ENCODE measurements around the gene NIF3L1. TPM values are rescaled to one million over a fixed set of nuclear protein-coding genes. Genes with fewer than 3 reads are reported as not detected.

The NIF3L1 gene
- polyA plus RNA-seq, 2 of the 4 experiments (the other 2 are of a cell fraction) = 49.5 to 103 TPM

DNA sequence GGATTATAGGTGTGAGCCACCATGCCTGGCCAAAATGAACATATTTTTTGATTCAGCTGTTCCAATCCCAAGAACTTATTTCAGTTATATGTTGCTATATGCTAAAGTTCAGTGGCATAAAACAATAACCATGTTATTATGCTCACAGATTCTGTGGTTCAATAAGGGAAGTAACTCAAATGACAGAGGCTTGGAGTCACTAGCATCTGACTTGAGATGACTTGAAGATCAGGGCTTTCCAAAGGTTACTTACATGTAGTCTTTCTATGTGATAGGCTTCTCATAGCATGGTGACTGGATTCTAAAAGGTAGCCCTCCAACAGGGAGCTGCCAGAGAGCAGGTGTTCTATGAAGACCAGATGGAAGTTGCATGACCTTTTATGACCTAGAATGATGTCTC lies 41.9 kb upstream of the NIF3L1 start:
- Histone ChIP-seq H3K4me1 (no peaks in the 10 kb centered on the region), H3K4me2 (no peak overlapping the region), H3K9me3 (no peaks in the 10 kb centered on the region), H3K27ac (no peak overlapping the region), H3K4me3 (no peak overlapping the region)
- DNase-seq (ENCODE audit: low read depth in 1 of 2, low spot score in 1 of 2) = no peak
- FAIRE-seq = no peak
- ChIA-PET POLR2A (no interaction called here), CTCF (interaction anchor here (0.8 to 1.0 kb wide), 2 partner anchors 12 to 134 kb away, joined by 3 read pairs; no protein-coding TSS in a partner anchor)
- TF ChIP-seq, protein P1, sequence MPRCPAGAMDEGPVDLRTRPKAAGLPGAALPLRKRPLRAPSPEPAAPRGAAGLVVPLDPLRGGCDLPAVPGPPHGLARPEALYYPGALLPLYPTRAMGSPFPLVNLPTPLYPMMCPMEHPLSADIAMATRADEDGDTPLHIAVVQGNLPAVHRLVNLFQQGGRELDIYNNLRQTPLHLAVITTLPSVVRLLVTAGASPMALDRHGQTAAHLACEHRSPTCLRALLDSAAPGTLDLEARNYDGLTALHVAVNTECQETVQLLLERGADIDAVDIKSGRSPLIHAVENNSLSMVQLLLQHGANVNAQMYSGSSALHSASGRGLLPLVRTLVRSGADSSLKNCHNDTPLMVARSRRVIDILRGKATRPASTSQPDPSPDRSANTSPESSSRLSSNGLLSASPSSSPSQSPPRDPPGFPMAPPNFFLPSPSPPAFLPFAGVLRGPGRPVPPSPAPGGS (IDR thresholded peaks at IDR 0.05) = no peak
- TF ChIP-seq ZC3H11A (IDR thresholded peaks at IDR 0.05) = no peak
- no peak for TF ChIP-seq EP300 (IDR thresholded peaks at IDR 0.05)
- no peak for TF ChIP-seq PHF8 (IDR thresholded peaks at IDR 0.05; ENCODE audit: borderline replicate concordance, low read depth)
- TF ChIP-seq NR3C1 (IDR thresholded peaks at IDR 0.05) = no peak
- no peak for TF ChIP-seq FOXS1 (CRISPR knock-in tag; IDR thresholded peaks at IDR 0.05)
- no peak for TF ChIP-seq SMC3 (IDR thresholded peaks at IDR 0.05)
- TF ChIP-seq MAFK (IDR thresholded peaks at IDR 0.05; ENCODE audit: partially characterized antibody) = no peak
- TF ChIP-seq, protein P2, sequence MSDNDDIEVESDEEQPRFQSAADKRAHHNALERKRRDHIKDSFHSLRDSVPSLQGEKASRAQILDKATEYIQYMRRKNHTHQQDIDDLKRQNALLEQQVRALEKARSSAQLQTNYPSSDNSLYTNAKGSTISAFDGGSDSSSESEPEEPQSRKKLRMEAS (IDR thresholded peaks at IDR 0.05) = no peak
- TF ChIP-seq, protein P3, sequence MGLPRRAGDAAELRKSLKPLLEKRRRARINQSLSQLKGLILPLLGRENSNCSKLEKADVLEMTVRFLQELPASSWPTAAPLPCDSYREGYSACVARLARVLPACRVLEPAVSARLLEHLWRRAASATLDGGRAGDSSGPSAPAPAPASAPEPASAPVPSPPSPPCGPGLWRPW (IDR thresholded peaks at IDR 0.05) = no peak
- TF ChIP-seq FOSB (CRISPR knock-in tag; IDR thresholded peaks at IDR 0.05) = no peak
- no peak for TF ChIP-seq KDM5A (IDR thresholded peaks at IDR 0.05)
- TF ChIP-seq, protein P4, sequence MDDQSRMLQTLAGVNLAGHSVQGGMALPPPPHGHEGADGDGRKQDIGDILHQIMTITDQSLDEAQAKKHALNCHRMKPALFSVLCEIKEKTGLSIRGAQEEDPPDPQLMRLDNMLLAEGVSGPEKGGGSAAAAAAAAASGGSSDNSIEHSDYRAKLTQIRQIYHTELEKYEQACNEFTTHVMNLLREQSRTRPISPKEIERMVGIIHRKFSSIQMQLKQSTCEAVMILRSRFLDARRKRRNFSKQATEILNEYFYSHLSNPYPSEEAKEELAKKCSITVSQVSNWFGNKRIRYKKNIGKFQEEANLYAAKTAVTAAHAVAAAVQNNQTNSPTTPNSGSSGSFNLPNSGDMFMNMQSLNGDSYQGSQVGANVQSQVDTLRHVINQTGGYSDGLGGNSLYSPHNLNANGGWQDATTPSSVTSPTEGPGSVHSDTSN (IDR thresholded peaks at IDR 0.05) = no peak
- TF ChIP-seq, protein P5, sequence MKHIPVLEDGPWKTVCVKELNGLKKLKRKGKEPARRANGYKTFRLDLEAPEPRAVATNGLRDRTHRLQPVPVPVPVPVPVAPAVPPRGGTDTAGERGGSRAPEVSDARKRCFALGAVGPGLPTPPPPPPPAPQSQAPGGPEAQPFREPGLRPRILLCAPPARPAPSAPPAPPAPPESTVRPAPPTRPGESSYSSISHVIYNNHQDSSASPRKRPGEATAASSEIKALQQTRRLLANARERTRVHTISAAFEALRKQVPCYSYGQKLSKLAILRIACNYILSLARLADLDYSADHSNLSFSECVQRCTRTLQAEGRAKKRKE (CRISPR knock-in tag; IDR thresholded peaks at IDR 0.05; ENCODE audit: low read depth) = no peak
- no peak for TF ChIP-seq RAD21 (conservative IDR thresholded peaks at IDR 0.05 in 1 of 2, IDR thresholded peaks at IDR 0.05 in 1 of 2)
- TF ChIP-seq FOSL2 (IDR thresholded peaks at IDR 0.05) = no peak
- TF ChIP-seq FOSL2 (CRISPR knock-in tag; IDR thresholded peaks at IDR 0.05) = no peak
- TF ChIP-seq NFE2L2 (conservative IDR thresholded peaks at IDR 0.05; ENCODE audit: low read length) = no peak
- no peak for ATAC-seq

DNA sequence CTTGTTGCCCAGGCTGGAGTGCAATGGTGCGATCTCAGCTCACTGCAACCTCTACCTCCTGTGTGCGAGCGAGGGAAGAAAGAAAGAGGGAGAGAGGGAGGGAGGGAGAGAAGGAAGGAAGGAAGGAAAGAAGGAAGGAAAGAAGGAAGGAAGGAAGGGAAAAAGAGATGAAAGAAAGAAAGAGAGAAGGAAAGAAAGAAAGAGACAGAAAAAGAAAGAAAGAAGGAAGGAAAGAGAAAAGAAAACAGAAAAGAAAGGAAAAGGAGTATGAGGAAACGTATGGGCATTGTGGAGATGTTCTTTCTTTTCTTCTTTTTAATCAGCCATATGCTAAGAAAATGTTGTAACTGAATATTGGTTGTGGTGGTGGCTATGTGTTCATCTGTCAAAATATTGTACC lies 41.2 kb upstream of the NIF3L1 start:
- Histone ChIP-seq H3K4me1 (no peaks in the 10 kb centered on the region), H3K27ac (no peak overlapping the region), H3K4me2 (no peak overlapping the region), H3K4me3 (no peak overlapping the region), H3K9me3 (no peaks in the 10 kb centered on the region)
- DNase-seq (ENCODE audit: low read depth in 1 of 2, low spot score in 1 of 2) = no peak
- WGBS (ENCODE audit: missing lambda C conversion rate) = 86% methylated on average over 4 of the region's 4 CpGs
- no peak for FAIRE-seq
- POLR2A ChIA-PET = interaction anchor here (2.4 kb wide), 1 partner anchor 16 kb away, joined by 15 read pairs; the partner anchor contains the start of gene CLK1
- CTCF ChIA-PET = interaction anchor here (0.9 to 1.0 kb wide), 2 partner anchors 13 to 134 kb away, joined by 3 read pairs; no protein-coding TSS in a partner anchor
- ATAC-seq = no peak
- no peak for TF ChIP-seq CEBPB (IDR thresholded peaks at IDR 0.05)
- no peak for TF ChIP-seq EP300 (IDR thresholded peaks at IDR 0.05)
- no peak for TF ChIP-seq ZC3H11A (IDR thresholded peaks at IDR 0.05)
- TF ChIP-seq, protein P6, sequence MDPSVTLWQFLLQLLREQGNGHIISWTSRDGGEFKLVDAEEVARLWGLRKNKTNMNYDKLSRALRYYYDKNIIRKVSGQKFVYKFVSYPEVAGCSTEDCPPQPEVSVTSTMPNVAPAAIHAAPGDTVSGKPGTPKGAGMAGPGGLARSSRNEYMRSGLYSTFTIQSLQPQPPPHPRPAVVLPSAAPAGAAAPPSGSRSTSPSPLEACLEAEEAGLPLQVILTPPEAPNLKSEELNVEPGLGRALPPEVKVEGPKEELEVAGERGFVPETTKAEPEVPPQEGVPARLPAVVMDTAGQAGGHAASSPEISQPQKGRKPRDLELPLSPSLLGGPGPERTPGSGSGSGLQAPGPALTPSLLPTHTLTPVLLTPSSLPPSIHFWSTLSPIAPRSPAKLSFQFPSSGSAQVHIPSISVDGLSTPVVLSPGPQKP (IDR thresholded peaks at IDR 0.05; ENCODE audit: low read depth, low read length) = no peak
- TF ChIP-seq, protein P3 (IDR thresholded peaks at IDR 0.05) = no peak
- TF ChIP-seq CBX2 (IDR thresholded peaks at IDR 0.05; ENCODE audit: borderline replicate concordance, low read depth) = no peak
- TF ChIP-seq HEYL (CRISPR knock-in tag; IDR thresholded peaks at IDR 0.05) = no peak
- TF ChIP-seq NFE2L2 (conservative IDR thresholded peaks at IDR 0.05; ENCODE audit: low read length) = no peak
- no peak for TF ChIP-seq TFCP2L1 (CRISPR knock-in tag; IDR thresholded peaks at IDR 0.05)
- TF ChIP-seq, protein P7, sequence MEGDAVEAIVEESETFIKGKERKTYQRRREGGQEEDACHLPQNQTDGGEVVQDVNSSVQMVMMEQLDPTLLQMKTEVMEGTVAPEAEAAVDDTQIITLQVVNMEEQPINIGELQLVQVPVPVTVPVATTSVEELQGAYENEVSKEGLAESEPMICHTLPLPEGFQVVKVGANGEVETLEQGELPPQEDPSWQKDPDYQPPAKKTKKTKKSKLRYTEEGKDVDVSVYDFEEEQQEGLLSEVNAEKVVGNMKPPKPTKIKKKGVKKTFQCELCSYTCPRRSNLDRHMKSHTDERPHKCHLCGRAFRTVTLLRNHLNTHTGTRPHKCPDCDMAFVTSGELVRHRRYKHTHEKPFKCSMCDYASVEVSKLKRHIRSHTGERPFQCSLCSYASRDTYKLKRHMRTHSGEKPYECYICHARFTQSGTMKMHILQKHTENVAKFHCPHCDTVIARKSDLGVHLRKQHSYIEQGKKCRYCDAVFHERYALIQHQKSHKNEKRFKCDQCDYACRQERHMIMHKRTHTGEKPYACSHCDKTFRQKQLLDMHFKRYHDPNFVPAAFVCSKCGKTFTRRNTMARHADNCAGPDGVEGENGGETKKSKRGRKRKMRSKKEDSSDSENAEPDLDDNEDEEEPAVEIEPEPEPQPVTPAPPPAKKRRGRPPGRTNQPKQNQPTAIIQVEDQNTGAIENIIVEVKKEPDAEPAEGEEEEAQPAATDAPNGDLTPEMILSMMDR (IDR thresholded peaks at IDR 0.05) = no peak
- TF ChIP-seq, protein P8, sequence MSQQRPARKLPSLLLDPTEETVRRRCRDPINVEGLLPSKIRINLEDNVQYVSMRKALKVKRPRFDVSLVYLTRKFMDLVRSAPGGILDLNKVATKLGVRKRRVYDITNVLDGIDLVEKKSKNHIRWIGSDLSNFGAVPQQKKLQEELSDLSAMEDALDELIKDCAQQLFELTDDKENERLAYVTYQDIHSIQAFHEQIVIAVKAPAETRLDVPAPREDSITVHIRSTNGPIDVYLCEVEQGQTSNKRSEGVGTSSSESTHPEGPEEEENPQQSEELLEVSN (IDR thresholded peaks at IDR 0.05; ENCODE audit: borderline replicate concordance, low read depth) = no peak
- no peak for TF ChIP-seq CHD2 (IDR thresholded peaks at IDR 0.05; ENCODE audit: low read length, partially characterized antibody)

Data from A549 (cell line).